ENCODE measurements around the gene WAPL.
"Not testable (repeated sequence)": the region's sequence is repeated elsewhere in the genome, so short reads cannot be mapped to it uniquely, and the experiment has no call there.

GRCh38 chr10:86558695-86559094, 37.1 kb upstream of the WAPL start:
- TF ChIP-seq E2F1 (CRISPR knock-in tag; IDR thresholded peaks at IDR 0.05); MAX (CRISPR knock-in tag; IDR thresholded peaks at IDR 0.05); ZNF121 (CRISPR knock-in tag; IDR thresholded peaks at IDR 0.05); ETV6 (CRISPR knock-in tag; IDR thresholded peaks at IDR 0.05); CTCF (IDR thresholded peaks at IDR 0.05); NFYB (CRISPR knock-in tag; conservative IDR thresholded peaks at IDR 0.05; ENCODE audit: low read depth); ZNF512 (CRISPR knock-in tag; IDR thresholded peaks at IDR 0.05; ENCODE audit: borderline replicate concordance); GABPB1 (CRISPR knock-in tag; IDR thresholded peaks at IDR 0.05); CREB1 (CRISPR knock-in tag; IDR thresholded peaks at IDR 0.05): not testable (repeated sequence)

Measured in WTC11 (cell line).